Measurements from ENCODE around the gene USP12. TPM values are rescaled to one million over a fixed set of nuclear protein-coding genes. Genes with fewer than 3 reads are reported as not detected.
A peak's percentile ranks its signal among the peaks of the same experiment; 100 is the strongest.
"Not testable (repeated sequence)": the region's sequence is repeated elsewhere in the genome, so short reads cannot be mapped to it uniquely, and the experiment has no call there.

Gene USP12
- total RNA-seq, 1 donor from 2014 or later: 24.9 TPM

- Mint-ChIP-seq H3K4me1 (ENCODE audit: low read depth, unreplicated experiment) (peaks cover 4% of the 10 kb centered on the region), H3K4me3 (ENCODE audit: unreplicated experiment) (no peak overlapping the region), H3K27me3 (ENCODE audit: unreplicated experiment) (no peaks in the 10 kb centered on the region), H3K27ac (ENCODE audit: unreplicated experiment) (no peak overlapping the region), H3K9me3 (ENCODE audit: unreplicated experiment) (no peaks in the 10 kb centered on the region), H3K36me3 (ENCODE audit: unreplicated experiment) (no peaks in the 10 kb centered on the region)
- TF ChIP-seq CTCF (IDR thresholded peaks at IDR 0.05; ENCODE audit: partially characterized antibody, unreplicated experiment): no peak
- DNase-seq: no peak
These were observed 91.3 kb downstream of the USP12 start for GRCh38 chr13:27080018-27080948.

- H3K27me3 Mint-ChIP-seq (ENCODE audit: unreplicated experiment): no peaks in the 10 kb centered on the region
- no peak for DNase-seq
- TF ChIP-seq CTCF (IDR thresholded peaks at IDR 0.05; ENCODE audit: partially characterized antibody, unreplicated experiment): no peak
- H3K4me3 Mint-ChIP-seq (ENCODE audit: unreplicated experiment): no peak overlapping the region
- H3K36me3 Mint-ChIP-seq (ENCODE audit: unreplicated experiment): no peaks in the 10 kb centered on the region
- no peak overlapping the region for H3K27ac Mint-ChIP-seq (ENCODE audit: unreplicated experiment)
- no peaks in the 10 kb centered on the region for H3K9me3 Mint-ChIP-seq (ENCODE audit: unreplicated experiment)
- H3K4me1 Mint-ChIP-seq (ENCODE audit: low read depth, unreplicated experiment): peaks cover 4% of the 10 kb centered on the region
These were observed 92.1 kb downstream of the USP12 start for GRCh38 chr13:27079421-27079958.

- H3K4me3 Mint-ChIP-seq (ENCODE audit: unreplicated experiment): no peak overlapping the region
- peaks cover 11% of the 10 kb centered on the region for H3K4me1 Mint-ChIP-seq (ENCODE audit: low read depth, unreplicated experiment)
- no peaks in the 10 kb centered on the region for H3K9me3 Mint-ChIP-seq (ENCODE audit: unreplicated experiment)
- no peak for TF ChIP-seq CTCF (IDR thresholded peaks at IDR 0.05; ENCODE audit: partially characterized antibody, unreplicated experiment)
- no peaks in the 10 kb centered on the region for H3K27me3 Mint-ChIP-seq (ENCODE audit: unreplicated experiment)
- no peak for DNase-seq
- no peaks in the 10 kb centered on the region for H3K36me3 Mint-ChIP-seq (ENCODE audit: unreplicated experiment)
- H3K27ac Mint-ChIP-seq (ENCODE audit: unreplicated experiment): no peak overlapping the region
These were observed 94.2 kb downstream of the USP12 start for GRCh38 chr13:27077451-27077850.

GRCh38 chr13:27076421-27076820 lies 95.2 kb downstream of the USP12 start:
- Mint-ChIP-seq H3K27ac (ENCODE audit: unreplicated experiment) (no peak overlapping the region), H3K9me3 (ENCODE audit: unreplicated experiment) (no peaks in the 10 kb centered on the region), H3K36me3 (ENCODE audit: unreplicated experiment) (no peaks in the 10 kb centered on the region), H3K4me3 (ENCODE audit: unreplicated experiment) (no peak overlapping the region), H3K4me1 (ENCODE audit: low read depth, unreplicated experiment) (peaks cover 13% of the 10 kb centered on the region), H3K27me3 (ENCODE audit: unreplicated experiment) (no peaks in the 10 kb centered on the region)
- no peak for TF ChIP-seq CTCF (IDR thresholded peaks at IDR 0.05; ENCODE audit: partially characterized antibody, unreplicated experiment)
- no peak for DNase-seq

- Mint-ChIP-seq H3K4me1 (ENCODE audit: low read depth, unreplicated experiment) (peaks cover 11% of the 10 kb centered on the region), H3K9me3 (ENCODE audit: unreplicated experiment) (no peaks in the 10 kb centered on the region), H3K4me3 (ENCODE audit: unreplicated experiment) (no peak overlapping the region), H3K27me3 (ENCODE audit: unreplicated experiment) (no peaks in the 10 kb centered on the region), H3K36me3 (ENCODE audit: unreplicated experiment) (no peaks in the 10 kb centered on the region), H3K27ac (ENCODE audit: unreplicated experiment) (peak overlapping the region; percentile 67)
- no peak for TF ChIP-seq CTCF (IDR thresholded peaks at IDR 0.05; ENCODE audit: partially characterized antibody, unreplicated experiment)
- no peak for DNase-seq
These were observed 98.4 kb downstream of the USP12 start for GRCh38 chr13:27073186-27073585.

GRCh38 chr13:27066123-27066522 lies 105.5 kb downstream of the USP12 start:
- not testable (repeated sequence) for H3K27ac Mint-ChIP-seq (ENCODE audit: unreplicated experiment); H3K9me3 Mint-ChIP-seq (ENCODE audit: unreplicated experiment); H3K4me1 Mint-ChIP-seq (ENCODE audit: low read depth, unreplicated experiment)

More at GRCh38 chr13:27066123-27066522, 105.5 kb downstream of the USP12 start:
- H3K36me3 Mint-ChIP-seq (ENCODE audit: unreplicated experiment); H3K4me3 Mint-ChIP-seq (ENCODE audit: unreplicated experiment); H3K27me3 Mint-ChIP-seq (ENCODE audit: unreplicated experiment); DNase-seq: not testable (repeated sequence)

Measured in glutamatergic neuron (in vitro differentiated cells).